HCT116 (cell line): ENCODE measurements around the gene DPP6.

Experiments used
- EZH2 ChIP-seq: fragments of 200-600 bp; sonication (generic); IDR thresholded peaks from 2 replicates; pipeline ENCODE4 v1.6.1; 2017; ENCODE audit warnings: antibody characterized with exemption, mixed run types
- POLR2A ChIP-seq: IDR thresholded peaks from 2 replicates; pipeline ENCODE4 v1.7.0; 2011; ENCODE audit warnings: borderline replicate concordance; ENCODE audit not compliant: insufficient read depth, insufficient read length; ENCODE audit errors: extremely low read depth
- SP1 ChIP-seq: IDR thresholded peaks from 2 replicates; pipeline ENCODE4 v1.6.1; 2012; ENCODE audit warnings: low read depth
- TF ChIP-seq, protein P1 (sequence below), 3 experiments: fragments of 200-600 bp in 1 of 3; sonication (generic) in 1 of 3; IDR thresholded peaks in 2 of 3; conservative IDR thresholded peaks in 1 of 3; 2 replicates each; pipeline ENCODE4 v1.5.1; 2012 to 2017; ENCODE audit warnings: low read depth in 2 of 3, low read length in 2 of 3, antibody characterized with exemption in 1 of 3, borderline replicate concordance in 1 of 3, control low read depth in 1 of 3, mild to moderate bottlenecking in 1 of 3, mixed read lengths in 1 of 3, mixed run types in 1 of 3, moderate library complexity in 1 of 3; ENCODE audit not compliant: insufficient read depth in 1 of 3

DNA sequence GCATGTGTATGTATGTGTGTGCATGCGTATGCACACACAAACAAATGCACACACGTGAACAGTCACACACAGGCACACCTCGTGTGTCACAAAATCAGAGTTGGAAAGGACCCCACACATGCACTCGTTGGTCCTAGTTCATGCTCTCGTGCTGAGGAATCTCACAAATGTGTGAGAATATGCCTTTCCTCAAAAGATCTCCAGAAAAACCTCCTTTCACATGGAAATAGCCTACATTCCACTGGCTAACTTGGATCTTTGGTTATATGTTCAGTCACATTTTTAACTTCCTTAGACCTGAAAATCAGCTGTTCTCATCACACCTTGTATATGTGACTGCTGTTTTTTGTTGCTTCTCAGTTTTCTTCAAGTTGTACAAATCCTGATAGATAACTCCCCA, 256.7 kb downstream of the DPP6 start:
- no peak for TF ChIP-seq POLR2A
- no peak for TF ChIP-seq EZH2
- TF ChIP-seq, protein P1, sequence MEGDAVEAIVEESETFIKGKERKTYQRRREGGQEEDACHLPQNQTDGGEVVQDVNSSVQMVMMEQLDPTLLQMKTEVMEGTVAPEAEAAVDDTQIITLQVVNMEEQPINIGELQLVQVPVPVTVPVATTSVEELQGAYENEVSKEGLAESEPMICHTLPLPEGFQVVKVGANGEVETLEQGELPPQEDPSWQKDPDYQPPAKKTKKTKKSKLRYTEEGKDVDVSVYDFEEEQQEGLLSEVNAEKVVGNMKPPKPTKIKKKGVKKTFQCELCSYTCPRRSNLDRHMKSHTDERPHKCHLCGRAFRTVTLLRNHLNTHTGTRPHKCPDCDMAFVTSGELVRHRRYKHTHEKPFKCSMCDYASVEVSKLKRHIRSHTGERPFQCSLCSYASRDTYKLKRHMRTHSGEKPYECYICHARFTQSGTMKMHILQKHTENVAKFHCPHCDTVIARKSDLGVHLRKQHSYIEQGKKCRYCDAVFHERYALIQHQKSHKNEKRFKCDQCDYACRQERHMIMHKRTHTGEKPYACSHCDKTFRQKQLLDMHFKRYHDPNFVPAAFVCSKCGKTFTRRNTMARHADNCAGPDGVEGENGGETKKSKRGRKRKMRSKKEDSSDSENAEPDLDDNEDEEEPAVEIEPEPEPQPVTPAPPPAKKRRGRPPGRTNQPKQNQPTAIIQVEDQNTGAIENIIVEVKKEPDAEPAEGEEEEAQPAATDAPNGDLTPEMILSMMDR (IDR thresholded peaks at IDR 0.05 in 2 of 3, conservative IDR thresholded peaks at IDR 0.05 in 1 of 3; ENCODE audit: borderline replicate concordance in 1 of 3, insufficient read depth in 1 of 3, low read depth in 2 of 3, low read length in 2 of 3): no peak
- no peak for TF ChIP-seq SP1
